DOHH2 (cell line): ENCODE data around the gene POMP.

Experiments used
- EZH2phosphoT487 ChIP-seq: fragments of 200-600 bp; sonication (generic); IDR thresholded peaks from 2 replicates; pipeline ENCODE4 v1.6.1; 2017; ENCODE audit warnings: borderline replicate concordance, mild to moderate bottlenecking, antibody characterized with exemption, low read length, moderate library complexity, mixed read lengths
- TF ChIP-seq, protein P1 (sequence below): fragments of 200-600 bp; sonication (generic); IDR thresholded peaks from one replicate; pipeline ENCODE4 v1.5.1; 2014; ENCODE audit warnings: antibody characterized with exemption, mild to moderate bottlenecking, low read depth, low read length; ENCODE audit not compliant: poor library complexity, severe bottlenecking

DNA sequence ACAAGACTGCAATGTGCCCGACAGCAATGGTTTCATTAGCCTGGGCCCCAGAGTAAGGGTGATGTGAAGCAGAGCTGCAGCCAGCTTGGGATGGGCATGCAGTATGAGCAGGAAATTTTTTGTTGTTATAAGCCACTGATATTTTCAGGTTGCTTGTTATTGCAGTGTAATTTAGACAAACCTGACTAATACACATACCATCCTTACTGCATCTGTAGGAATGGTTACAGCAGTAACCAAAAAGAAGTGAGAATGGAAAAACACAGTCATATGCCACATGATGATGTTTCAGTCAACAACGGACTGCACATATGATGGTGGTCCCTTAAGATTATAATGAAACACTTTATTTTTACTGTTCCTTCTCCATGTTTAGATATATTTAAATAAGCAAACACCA, 8.6 kb upstream of the POMP start:
- no peak for TF ChIP-seq EZH2phosphoT487
- TF ChIP-seq, protein P1, sequence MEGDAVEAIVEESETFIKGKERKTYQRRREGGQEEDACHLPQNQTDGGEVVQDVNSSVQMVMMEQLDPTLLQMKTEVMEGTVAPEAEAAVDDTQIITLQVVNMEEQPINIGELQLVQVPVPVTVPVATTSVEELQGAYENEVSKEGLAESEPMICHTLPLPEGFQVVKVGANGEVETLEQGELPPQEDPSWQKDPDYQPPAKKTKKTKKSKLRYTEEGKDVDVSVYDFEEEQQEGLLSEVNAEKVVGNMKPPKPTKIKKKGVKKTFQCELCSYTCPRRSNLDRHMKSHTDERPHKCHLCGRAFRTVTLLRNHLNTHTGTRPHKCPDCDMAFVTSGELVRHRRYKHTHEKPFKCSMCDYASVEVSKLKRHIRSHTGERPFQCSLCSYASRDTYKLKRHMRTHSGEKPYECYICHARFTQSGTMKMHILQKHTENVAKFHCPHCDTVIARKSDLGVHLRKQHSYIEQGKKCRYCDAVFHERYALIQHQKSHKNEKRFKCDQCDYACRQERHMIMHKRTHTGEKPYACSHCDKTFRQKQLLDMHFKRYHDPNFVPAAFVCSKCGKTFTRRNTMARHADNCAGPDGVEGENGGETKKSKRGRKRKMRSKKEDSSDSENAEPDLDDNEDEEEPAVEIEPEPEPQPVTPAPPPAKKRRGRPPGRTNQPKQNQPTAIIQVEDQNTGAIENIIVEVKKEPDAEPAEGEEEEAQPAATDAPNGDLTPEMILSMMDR = no peak
